ENCODE measurements around the gene SLC39A11. TPM values are rescaled to one million over a fixed set of nuclear protein-coding genes. Genes with fewer than 3 reads are reported as not detected.

Gene SLC39A11
- total RNA-seq, 6 donors from 2014 or later, result 16.3 to 57.6 (median 29.5) TPM

GRCh38 chr17:72720494-72720825, 372.0 kb downstream of the SLC39A11 start:
- no peak for ATAC-seq (ENCODE audit: low FRiP score in 2 of 2)
- H3K4me1 ChIP-seq, result peaks cover 0 to 13% (median 0%) of the 10 kb centered on the region in 4 donors
- no peaks in the 10 kb centered on the region for H3K36me3 ChIP-seq
- no peak overlapping the region for H3K27ac ChIP-seq
- H3K4me3 ChIP-seq, result no peak overlapping the region
- TF ChIP-seq CTCF (IDR thresholded peaks at IDR 0.05) (no peak), EP300 (IDR thresholded peaks at IDR 0.05) (no peak), POLR2AphosphoS5 (IDR thresholded peaks at IDR 0.05) (no peak), POLR2A (IDR thresholded peaks at IDR 0.05) (no peak)
- WGBS, 2 donors, result 100% methylated on average over 1 of the region's 1 CpG
- no peak for DNase-seq
- H3K9me3 ChIP-seq, result no peaks in the 10 kb centered on the region
- H3K27me3 ChIP-seq, result no peaks in the 10 kb centered on the region

- peak in 1 of 2 donors; percentile 31 for ATAC-seq (ENCODE audit: low FRiP score in 2 of 2)
- DNase-seq, result peak in 1 of 2 donors; percentile 36
- TF ChIP-seq POLR2AphosphoS5 (IDR thresholded peaks at IDR 0.05), result no peak
- no peak for TF ChIP-seq EP300 (IDR thresholded peaks at IDR 0.05)
- TF ChIP-seq POLR2A (IDR thresholded peaks at IDR 0.05), result no peak
- no peak for TF ChIP-seq CTCF (IDR thresholded peaks at IDR 0.05)
- Histone ChIP-seq H3K36me3 (no peaks in the 10 kb centered on the region), H3K27me3 (no peaks in the 10 kb centered on the region), H3K27ac (no peak overlapping the region), H3K9me3 (no peaks in the 10 kb centered on the region), H3K4me3 (no peak overlapping the region), H3K4me1 (peaks cover 0 to 13% (median 0%) of the 10 kb centered on the region in 4 donors)
- 61 to 63% methylated on average over 23 to 25 of the region's 25 CpGs for WGBS, 2 donors
Observed at GRCh38 chr17:72719578-72720493, 372.7 kb downstream of the SLC39A11 start.

DNA sequence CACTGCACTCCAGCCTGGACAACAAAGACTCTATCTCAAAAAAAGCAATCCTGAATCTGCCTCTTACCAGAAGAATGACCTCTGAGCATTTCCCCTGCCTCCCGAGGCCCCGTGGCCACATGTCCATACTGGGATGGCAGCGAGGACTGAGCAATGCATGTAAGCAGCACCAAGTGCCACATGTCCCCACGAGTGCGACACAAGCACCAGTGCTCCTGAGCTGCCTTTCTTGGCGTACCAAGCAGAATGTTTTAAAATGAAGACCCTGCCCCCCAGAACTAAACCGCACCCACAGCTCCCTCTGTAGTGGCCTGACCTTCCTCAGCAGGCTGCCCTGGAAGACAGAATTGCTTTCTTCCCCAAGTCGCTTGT, 373.3 kb downstream of the SLC39A11 start:
- TF ChIP-seq POLR2AphosphoS5 (IDR thresholded peaks at IDR 0.05) (no peak), POLR2A (IDR thresholded peaks at IDR 0.05) (no peak), CTCF (IDR thresholded peaks at IDR 0.05) (no peak), EP300 (IDR thresholded peaks at IDR 0.05) (no peak)
- ATAC-seq (ENCODE audit: low FRiP score in 2 of 2), result peak in 1 of 2 donors; percentile 4
- no peaks in the 10 kb centered on the region for H3K36me3 ChIP-seq
- WGBS, 2 donors, result 80 to 88% methylated on average over 8 of the region's 8 CpGs
- DNase-seq, result no peak
- H3K4me3 ChIP-seq, result no peak overlapping the region
- H3K27me3 ChIP-seq, result no peaks in the 10 kb centered on the region
- H3K27ac ChIP-seq, result no peak overlapping the region
- H3K4me1 ChIP-seq, result peaks cover 0 to 15% (median 0%) of the 10 kb centered on the region in 4 donors
- H3K9me3 ChIP-seq, result no peaks in the 10 kb centered on the region

GRCh38 chr17:72717676-72718075, 374.8 kb downstream of the SLC39A11 start:
- H3K27me3 ChIP-seq, result no peaks in the 10 kb centered on the region
- no peaks in the 10 kb centered on the region for H3K9me3 ChIP-seq
- ATAC-seq (ENCODE audit: low FRiP score in 2 of 2) (no peak), DNase-seq (no peak)
- no peak overlapping the region for H3K27ac ChIP-seq
- 93 to 96% methylated on average over 8 of the region's 8 CpGs for WGBS, 2 donors
- H3K36me3 ChIP-seq, result no peaks in the 10 kb centered on the region
- peaks cover 0 to 17% (median 0%) of the 10 kb centered on the region in 4 donors for H3K4me1 ChIP-seq
- TF ChIP-seq CTCF (IDR thresholded peaks at IDR 0.05), result no peak
- no peak for TF ChIP-seq EP300 (IDR thresholded peaks at IDR 0.05)
- TF ChIP-seq POLR2AphosphoS5 (IDR thresholded peaks at IDR 0.05), result no peak
- no peak for TF ChIP-seq POLR2A (IDR thresholded peaks at IDR 0.05)
- H3K4me3 ChIP-seq, result no peak overlapping the region

Measured in upper lobe of left lung (tissue), 6 donors.